Osteoblast (primary cell): ENCODE results near the gene MPP3. TPM values are rescaled to one million over a fixed set of nuclear protein-coding genes. Genes with fewer than 3 reads are reported as not detected.
"Not testable (repeated sequence)": the region's sequence is repeated elsewhere in the genome, so short reads cannot be mapped to it uniquely, and the experiment has no call there.

Experiments
- DNase-seq: peaks from one replicate; pipeline ENCODE4 v3.0.0; 2011; ENCODE audit warnings: low spot score, mixed read lengths; ENCODE audit not compliant: insufficient read length; ENCODE audit errors: missing footprints
- H2AFZ ChIP-seq: 2 replicates; pipeline ENCODE4 v1.6.0; 2011; ENCODE audit warnings: mild to moderate bottlenecking, low read length
- H3K27ac ChIP-seq: 2 replicates; pipeline ENCODE4 v1.5.1; 2011; ENCODE audit warnings: mild to moderate bottlenecking, low read depth, low read length, moderate library complexity
- H3K27me3 ChIP-seq: 2 replicates; pipeline ENCODE4 v1.6.0; 2012; ENCODE audit warnings: mild to moderate bottlenecking, control low read depth, inconsistent platforms, low read length, moderate library complexity; ENCODE audit not compliant: insufficient read depth
- H3K36me3 ChIP-seq: 2 replicates; pipeline ENCODE4 v1.5.1; 2011; ENCODE audit warnings: mild to moderate bottlenecking, low read length, control low read depth, moderate library complexity; ENCODE audit not compliant: insufficient read depth
- H3K4me1 ChIP-seq: 2 replicates; pipeline ENCODE4 v1.5.1; 2011; ENCODE audit warnings: mild to moderate bottlenecking, low read length, control low read depth, moderate library complexity; ENCODE audit not compliant: insufficient read depth
- H3K4me2 ChIP-seq: 2 replicates; pipeline ENCODE4 v1.6.0; 2011; ENCODE audit warnings: mild to moderate bottlenecking, low read length; ENCODE audit not compliant: insufficient read depth
- H3K4me3 ChIP-seq: fragments of 200-600 bp; sonication (generic); 3 replicates; pipeline ENCODE4 v1.5.1; 2012; ENCODE audit warnings: mild to moderate bottlenecking, low read length, inconsistent platforms; ENCODE audit not compliant: insufficient read depth
- H3K79me2 ChIP-seq: 2 replicates; pipeline ENCODE4 v1.6.0; 2012; ENCODE audit warnings: mild to moderate bottlenecking, low read length, control low read depth, inconsistent platforms; ENCODE audit not compliant: insufficient read depth
- H3K9me3 ChIP-seq: 2 replicates; pipeline ENCODE4 v1.5.1; 2011; ENCODE audit warnings: low read depth, low read length, control low read depth
- H4K20me1 ChIP-seq: 2 replicates; pipeline ENCODE4 v1.6.0; 2012; ENCODE audit warnings: mild to moderate bottlenecking, low read length, control low read depth; ENCODE audit not compliant: insufficient read depth
- total RNA-seq: library from RNA; depleted of rRNA; stranded (reverse); fragments of >200 nt; gene quantifications from 2 replicates; pipeline ENCODE4 v1.2.3, GENCODE V29; 2012
- TF ChIP-seq, protein P1 (sequence below): IDR thresholded peaks from 2 replicates; pipeline ENCODE4 v1.5.1; 2011; ENCODE audit warnings: mild to moderate bottlenecking, low read depth, low read length, moderate library complexity; ENCODE audit errors: extremely low read depth

The MPP3 gene
- total RNA-seq, 1 donor = 6.2 TPM

DNA sequence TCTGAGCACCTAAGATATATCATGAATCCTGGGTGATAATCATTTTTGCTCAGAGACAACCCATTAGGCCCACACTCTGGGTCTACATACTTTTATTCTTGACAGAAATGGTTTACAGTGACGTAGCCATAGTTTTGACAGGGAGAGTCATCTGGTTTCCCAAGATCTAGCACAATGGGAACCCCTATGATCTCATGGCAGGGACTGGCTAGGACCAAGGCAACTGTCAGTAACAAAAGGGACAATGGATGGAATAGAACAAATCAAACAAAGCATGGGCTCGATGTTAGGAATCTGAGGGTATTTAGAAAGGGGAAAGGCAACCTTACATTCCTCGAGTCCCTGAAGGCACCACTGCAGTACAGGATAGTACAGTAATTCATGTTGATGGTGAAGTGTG lies 32.2 kb downstream of the MPP3 start:
- H3K36me3 ChIP-seq = peaks cover 11% of the 10 kb centered on the region
- no peaks in the 10 kb centered on the region for H3K79me2 ChIP-seq
- no peaks in the 10 kb centered on the region for H4K20me1 ChIP-seq
- no peak overlapping the region for H2AFZ ChIP-seq
- no peak overlapping the region for H3K4me3 ChIP-seq
- no peak for DNase-seq
- H3K4me1 ChIP-seq = peaks cover 6% of the 10 kb centered on the region
- no peaks in the 10 kb centered on the region for H3K27me3 ChIP-seq
- TF ChIP-seq, protein P1, sequence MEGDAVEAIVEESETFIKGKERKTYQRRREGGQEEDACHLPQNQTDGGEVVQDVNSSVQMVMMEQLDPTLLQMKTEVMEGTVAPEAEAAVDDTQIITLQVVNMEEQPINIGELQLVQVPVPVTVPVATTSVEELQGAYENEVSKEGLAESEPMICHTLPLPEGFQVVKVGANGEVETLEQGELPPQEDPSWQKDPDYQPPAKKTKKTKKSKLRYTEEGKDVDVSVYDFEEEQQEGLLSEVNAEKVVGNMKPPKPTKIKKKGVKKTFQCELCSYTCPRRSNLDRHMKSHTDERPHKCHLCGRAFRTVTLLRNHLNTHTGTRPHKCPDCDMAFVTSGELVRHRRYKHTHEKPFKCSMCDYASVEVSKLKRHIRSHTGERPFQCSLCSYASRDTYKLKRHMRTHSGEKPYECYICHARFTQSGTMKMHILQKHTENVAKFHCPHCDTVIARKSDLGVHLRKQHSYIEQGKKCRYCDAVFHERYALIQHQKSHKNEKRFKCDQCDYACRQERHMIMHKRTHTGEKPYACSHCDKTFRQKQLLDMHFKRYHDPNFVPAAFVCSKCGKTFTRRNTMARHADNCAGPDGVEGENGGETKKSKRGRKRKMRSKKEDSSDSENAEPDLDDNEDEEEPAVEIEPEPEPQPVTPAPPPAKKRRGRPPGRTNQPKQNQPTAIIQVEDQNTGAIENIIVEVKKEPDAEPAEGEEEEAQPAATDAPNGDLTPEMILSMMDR = no peak
- no peak overlapping the region for H3K4me2 ChIP-seq
- H3K27ac ChIP-seq = no peak overlapping the region
- H3K9me3 ChIP-seq = no peaks in the 10 kb centered on the region

DNA sequence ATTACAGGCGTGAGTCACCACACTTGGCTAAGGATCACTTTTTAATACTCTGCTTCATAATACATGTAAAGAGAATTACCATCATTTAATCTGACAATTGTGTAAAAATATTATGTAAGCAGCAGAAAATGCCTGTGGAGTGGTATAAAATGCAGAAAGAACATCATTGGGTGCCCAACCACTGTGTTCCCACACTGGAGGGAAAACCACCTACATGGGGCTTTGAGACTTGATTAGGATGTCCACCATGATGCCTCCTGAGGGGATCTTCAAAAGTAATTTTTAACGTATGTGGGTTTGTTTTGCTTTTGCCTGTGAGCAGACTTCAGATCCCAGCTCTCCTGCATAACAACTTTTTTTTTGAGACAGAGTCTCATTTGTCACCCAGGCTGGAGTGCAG lies 33.9 kb downstream of the MPP3 start:
- peaks cover 6% of the 10 kb centered on the region for H3K4me1 ChIP-seq
- peaks cover 11% of the 10 kb centered on the region for H3K36me3 ChIP-seq
- H3K9me3 ChIP-seq = no peaks in the 10 kb centered on the region
- H4K20me1 ChIP-seq = no peaks in the 10 kb centered on the region
- DNase-seq = no peak
- no peak overlapping the region for H2AFZ ChIP-seq
- H3K4me3 ChIP-seq = no peak overlapping the region
- no peak overlapping the region for H3K27ac ChIP-seq
- no peak overlapping the region for H3K4me2 ChIP-seq
- no peaks in the 10 kb centered on the region for H3K27me3 ChIP-seq
- no peaks in the 10 kb centered on the region for H3K79me2 ChIP-seq
- TF ChIP-seq, protein P1 = no peak

DNA sequence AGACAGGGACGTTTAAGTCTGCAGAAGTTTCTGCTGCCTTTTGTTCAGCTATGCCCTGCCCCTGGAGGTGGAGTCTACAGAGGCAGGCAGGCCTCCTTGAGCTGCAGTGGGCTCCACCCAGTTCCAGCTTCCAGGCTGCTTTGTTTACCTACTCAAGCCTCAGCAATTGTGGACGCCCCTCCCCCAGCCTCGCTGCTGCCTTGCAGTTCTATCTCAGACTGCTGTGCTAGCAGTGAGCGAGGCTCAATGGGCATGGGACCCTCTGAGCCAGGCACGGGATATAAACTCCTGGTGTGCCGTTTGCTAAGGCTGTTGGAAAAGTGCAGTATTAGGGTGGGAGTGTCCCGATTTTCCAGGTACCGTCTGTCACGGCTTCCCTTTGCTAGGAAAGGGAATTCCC lies 34.9 kb downstream of the MPP3 start:
- peaks cover 11% of the 10 kb centered on the region for H3K36me3 ChIP-seq
- H3K27me3 ChIP-seq, H2AFZ ChIP-seq, H3K4me1 ChIP-seq, H3K4me2 ChIP-seq, H3K27ac ChIP-seq, H3K9me3 ChIP-seq, H3K79me2 ChIP-seq, H3K4me3 ChIP-seq, DNase-seq, H4K20me1 ChIP-seq: not testable (repeated sequence)

DNA sequence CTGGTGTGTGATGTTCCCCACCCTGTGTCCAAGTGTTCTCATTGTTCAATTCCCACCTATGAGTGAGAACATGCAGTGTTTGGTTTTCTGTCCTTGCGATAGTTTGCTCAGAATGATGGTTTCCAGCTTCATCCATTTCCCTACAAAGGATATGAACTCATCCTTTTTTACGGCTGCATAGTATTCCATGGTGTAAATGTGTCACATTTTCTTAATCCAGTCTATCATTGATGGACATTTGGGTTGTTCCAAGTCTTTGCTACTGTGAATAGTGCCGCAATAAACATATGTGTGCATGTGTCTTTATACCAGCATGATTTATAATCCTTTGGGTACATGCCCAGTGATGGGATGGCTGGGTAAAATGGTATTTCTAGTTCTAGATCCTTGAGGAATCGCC lies 40.3 kb downstream of the MPP3 start:
- DNase-seq, H4K20me1 ChIP-seq, H3K4me1 ChIP-seq, H3K79me2 ChIP-seq, H3K9me3 ChIP-seq, H3K4me2 ChIP-seq, H2AFZ ChIP-seq, H3K27me3 ChIP-seq, H3K36me3 ChIP-seq, H3K4me3 ChIP-seq, H3K27ac ChIP-seq: not testable (repeated sequence)

DNA sequence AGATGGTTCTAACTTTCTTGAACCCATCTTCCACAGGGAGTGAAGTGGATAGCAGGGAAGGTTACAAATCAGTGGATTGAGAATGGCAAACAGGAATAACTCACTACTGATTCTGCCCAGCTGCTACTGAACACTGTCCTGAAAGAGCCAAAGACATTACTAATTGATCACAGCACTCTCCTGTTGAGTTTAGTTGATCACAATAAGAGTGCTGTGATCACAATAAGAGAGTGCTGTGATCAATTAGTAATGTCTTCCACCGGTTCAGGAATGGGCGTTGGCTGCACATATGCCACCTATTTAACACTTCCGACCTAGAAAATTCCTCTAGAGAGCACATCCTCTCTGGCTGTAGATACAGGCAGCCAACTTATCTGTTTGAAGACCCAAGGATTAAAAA lies 41.4 kb downstream of the MPP3 start:
- H3K36me3 ChIP-seq = no peaks in the 10 kb centered on the region
- H3K4me3 ChIP-seq = no peak overlapping the region
- no peak overlapping the region for H3K27ac ChIP-seq
- H4K20me1 ChIP-seq = no peaks in the 10 kb centered on the region
- no peaks in the 10 kb centered on the region for H3K9me3 ChIP-seq
- no peak overlapping the region for H2AFZ ChIP-seq
- no peaks in the 10 kb centered on the region for H3K27me3 ChIP-seq
- DNase-seq = no peak
- no peaks in the 10 kb centered on the region for H3K79me2 ChIP-seq
- no peaks in the 10 kb centered on the region for H3K4me1 ChIP-seq
- H3K4me2 ChIP-seq = no peak overlapping the region
- TF ChIP-seq, protein P1 = no peak
